Measurements from ENCODE around the gene IGLL5.
A peak's percentile ranks its signal among the peaks of the same experiment; 100 is the strongest.

The IGLL5 gene

DNA sequence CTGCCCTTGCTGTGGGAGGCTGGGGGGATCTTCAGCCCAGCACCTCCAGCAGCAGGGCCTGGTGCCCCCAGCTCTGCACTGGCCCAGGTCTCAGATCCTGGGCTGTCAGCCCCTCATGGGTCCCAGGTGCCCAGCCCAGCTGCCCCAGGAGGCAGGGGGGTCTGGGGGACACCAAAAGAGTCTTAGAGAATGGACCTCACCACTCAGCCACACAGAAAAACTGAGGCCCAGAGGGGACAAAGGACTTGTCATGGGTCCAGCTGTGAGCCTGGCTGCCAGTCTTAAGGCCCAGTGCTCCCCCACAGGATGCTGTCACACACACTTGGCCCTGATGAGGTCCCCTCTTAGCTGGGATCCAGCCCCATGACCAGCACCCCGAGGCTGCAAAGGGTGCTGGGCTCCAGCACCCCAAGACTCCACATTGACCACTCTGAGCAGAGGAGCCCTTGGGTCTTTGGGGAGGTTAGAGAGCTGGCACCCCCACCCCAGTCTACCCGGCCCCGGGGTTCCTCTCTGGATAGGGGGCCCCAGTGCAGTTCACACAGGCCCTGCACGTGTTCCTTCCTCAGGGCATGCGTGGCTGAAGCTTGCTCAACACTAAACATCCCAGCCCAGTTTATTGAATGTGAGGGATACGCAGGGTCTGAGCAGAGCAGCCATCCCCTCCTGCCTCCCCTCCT is 54.4 kb downstream of the IGLL5 start:
- no peak for DNase-seq

DNA sequence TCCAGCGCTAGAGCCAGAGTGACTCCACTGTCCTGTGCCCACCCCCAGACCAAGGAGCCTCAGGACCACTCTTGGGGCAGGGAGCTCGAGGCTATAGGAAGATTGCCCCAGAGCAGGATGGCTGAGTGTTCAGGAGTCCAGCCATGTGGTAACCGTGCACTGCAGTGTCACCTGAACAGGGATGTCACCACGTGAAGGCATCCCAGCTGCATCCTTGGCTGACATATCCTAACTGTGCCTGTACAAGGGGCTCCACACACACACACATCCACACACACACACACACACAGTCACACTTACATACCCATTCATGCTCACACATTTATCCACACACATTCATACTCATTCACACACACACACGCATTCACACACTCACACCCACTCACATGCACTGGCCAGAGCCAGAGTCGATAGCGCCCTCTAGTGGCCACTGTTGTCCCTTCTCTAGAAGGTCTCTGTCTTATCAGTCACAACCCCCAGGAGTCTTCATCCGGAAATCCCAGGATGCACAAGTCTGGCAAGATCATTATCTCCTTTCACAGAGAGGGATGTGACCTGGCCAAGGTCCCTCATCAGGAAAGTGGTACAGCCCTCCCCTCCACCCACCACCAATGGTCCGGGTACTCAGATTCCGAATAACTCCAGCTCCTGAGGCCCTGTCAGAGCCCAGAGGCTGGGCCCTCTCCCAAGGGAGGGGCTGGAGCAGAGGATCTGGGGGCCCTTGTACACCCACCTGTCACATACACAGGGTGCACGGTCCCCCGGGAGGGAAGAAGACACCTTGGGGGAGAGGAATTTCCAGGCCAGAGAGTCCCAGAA is 55.1 kb downstream of the IGLL5 start:
- peak; percentile 61 for DNase-seq

GRCh38 chr22:22943521-22944267 is 56.1 kb downstream of the IGLL5 start:
- no peak for DNase-seq

DNA sequence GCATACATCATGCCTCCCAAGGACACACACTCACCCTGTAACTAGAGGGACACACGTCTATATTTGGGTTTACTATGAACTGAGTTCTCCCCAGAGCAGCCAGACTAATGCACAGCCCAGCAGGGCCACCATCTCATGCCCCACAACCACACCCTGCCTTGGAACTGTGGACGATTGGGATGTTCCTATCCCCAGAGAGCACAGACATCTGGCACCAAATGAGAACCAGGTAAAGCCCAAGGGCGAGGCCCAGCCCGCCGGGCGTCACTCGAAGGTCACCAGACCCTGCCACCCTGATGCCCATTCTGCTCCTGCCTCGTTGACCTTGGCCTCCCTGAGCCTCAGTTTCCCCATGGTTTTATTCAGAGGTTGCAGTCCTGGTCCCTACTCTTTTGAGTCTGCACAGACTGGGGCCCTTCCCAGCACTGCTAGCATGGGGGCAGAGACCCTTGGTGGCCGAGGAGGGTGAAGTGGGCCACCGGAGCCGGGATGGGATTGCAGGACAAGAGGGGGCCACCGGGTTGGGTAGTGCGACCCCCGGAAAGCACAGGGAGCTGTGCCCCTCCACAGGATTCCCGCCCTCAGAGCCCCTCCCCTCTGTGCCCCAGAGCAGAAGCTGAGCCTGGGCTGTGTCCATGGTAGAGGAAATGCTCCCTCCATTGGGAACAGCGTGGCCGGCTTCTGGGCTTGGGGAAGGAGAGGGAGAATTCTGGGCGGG is 56.8 kb downstream of the IGLL5 start:
- no peak for DNase-seq

GRCh38 chr22:22945195-22945594 is 57.6 kb downstream of the IGLL5 start:
- no peak for DNase-seq
